Activated CD4-positive, alpha-beta T cell treated with anti-CD3 and anti-CD28 coated beads, Interleukin-2, Interleukin-6, amounts not matched to agents 100 ng/mL and 50 ng/mL, durations not matched to agents 16 hours and 8 hours (primary cell): ENCODE data around the gene SLC16A5.
A peak's percentile ranks its signal among the peaks of the same experiment; 100 is the strongest.
"Not testable (repeated sequence)": the region's sequence is repeated elsewhere in the genome, so short reads cannot be mapped to it uniquely, and the experiment has no call there.

ENCODE experiments used
- DNase-seq: peaks from one replicate; pipeline ENCODE4 v3.0.0-alpha.2; 2020

Gene SLC16A5

GRCh38 chr17:75135946-75136345 is 48.2 kb downstream of the SLC16A5 start:
- DNase-seq: no peak

GRCh38 chr17:75137762-75138161 is 50.0 kb downstream of the SLC16A5 start:
- DNase-seq: not testable (repeated sequence)

DNA sequence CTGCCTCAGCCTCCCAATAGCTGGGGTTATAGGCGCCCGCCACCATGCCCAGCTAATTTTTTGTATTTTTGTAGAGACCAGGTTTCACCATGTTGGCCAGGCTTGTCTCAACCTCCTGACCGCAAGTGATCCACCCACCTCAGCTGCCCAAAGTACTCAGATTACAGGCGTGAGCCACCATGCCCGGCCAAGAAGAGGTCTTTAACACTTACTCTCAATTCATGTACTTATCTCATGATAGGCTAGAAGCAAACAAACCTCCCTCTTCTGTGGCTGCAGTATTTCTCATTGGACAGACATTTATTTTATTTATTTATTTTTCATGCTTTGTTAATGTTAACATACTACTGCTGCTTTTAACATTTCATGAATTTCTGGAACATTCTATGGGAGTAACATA is 50.8 kb downstream of the SLC16A5 start:
- DNase-seq: no peak

DNA sequence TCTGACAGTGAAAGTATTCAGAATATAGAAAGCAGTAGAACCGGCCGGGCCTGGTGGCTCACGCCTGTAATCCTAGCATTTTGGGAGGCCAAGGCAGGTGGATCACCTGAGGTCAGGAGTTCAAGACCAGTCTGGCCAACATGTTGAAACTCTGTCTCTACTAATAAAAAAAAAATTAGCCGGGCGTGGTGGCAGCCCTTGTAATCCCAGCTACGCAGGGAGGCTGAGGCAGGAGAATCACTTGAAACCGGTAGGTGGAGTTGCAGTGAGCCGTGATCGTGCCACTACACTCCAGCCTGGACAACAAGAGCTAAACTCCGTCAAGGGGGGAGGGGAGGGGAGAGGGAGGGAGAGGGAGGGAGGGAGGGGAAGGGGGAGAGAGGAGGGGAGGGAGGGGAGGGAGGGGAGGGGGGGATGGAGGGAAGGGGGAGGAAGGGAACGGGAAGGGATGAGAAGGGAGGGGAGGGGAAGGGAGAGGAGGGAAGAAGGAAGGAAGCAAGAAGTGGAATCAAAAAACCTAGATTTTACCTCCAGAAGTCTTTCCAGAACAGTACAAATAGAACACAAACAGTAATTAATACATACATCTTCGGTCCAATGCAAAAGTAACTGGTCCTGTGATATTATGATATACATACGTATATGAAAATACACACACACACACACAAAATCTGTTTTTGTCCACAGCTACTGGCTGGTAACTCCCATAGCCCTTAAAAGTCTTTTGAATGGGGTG is 54.6 kb downstream of the SLC16A5 start:
- DNase-seq: no peak

GRCh38 chr17:75144816-75145512 is 57.2 kb downstream of the SLC16A5 start:
- DNase-seq: no peak

GRCh38 chr17:75146592-75146991 is 58.8 kb downstream of the SLC16A5 start:
- no peak for DNase-seq

DNA sequence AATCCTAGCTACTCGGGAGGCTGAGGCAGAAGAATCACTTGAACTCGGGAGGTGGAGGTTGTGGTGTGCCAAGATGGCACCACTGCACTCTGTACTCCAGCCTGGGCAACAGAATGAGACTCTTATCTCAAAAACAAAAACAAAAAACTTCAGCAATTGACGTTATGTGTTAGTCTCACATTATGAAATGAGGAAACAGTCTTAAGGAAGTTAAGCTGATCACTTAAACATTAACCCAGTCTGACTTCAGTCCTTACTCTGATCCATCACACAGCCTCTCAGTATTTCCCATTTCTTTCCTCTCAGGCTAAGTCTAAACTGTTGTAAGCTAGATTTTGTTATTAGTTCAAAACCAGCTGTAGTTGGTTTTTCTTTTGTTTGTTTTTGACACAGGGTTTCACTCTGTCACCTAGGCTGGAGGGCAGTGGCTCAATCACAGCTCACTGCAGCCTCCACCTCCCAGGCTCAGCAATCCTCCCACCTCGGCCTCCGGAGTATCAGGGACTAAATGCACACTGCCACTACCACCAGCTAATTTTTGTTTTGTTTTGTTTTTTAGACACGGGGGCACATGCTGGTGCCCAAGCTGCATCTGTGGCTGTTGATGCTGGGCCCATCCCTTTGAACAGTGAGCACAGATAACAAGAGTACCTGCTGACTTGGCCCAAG is 60.3 kb downstream of the SLC16A5 start:
- no peak for DNase-seq

DNA sequence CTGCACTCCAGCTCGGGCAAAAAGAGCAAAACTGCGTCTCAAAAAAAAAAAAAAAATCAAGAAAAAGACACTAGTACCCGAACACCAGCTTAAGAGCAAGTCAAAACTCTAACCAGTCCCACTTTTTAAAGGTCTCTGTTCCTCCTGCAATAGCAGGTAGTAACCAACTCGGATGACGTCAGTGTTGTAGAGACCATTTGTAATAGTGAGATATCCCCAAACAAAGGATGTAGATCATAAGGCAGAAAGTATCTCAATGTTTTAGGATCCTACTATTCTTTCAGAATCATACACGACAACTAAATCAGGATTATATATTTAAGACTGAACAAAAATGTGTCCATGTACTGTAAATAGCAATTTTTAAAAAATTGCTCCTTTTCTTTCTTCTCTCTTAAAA is 64.2 kb downstream of the SLC16A5 start:
- no peak for DNase-seq

- DNase-seq: no peak
Observed at GRCh38 chr17:75152523-75152921, 64.8 kb downstream of the SLC16A5 start.

DNA sequence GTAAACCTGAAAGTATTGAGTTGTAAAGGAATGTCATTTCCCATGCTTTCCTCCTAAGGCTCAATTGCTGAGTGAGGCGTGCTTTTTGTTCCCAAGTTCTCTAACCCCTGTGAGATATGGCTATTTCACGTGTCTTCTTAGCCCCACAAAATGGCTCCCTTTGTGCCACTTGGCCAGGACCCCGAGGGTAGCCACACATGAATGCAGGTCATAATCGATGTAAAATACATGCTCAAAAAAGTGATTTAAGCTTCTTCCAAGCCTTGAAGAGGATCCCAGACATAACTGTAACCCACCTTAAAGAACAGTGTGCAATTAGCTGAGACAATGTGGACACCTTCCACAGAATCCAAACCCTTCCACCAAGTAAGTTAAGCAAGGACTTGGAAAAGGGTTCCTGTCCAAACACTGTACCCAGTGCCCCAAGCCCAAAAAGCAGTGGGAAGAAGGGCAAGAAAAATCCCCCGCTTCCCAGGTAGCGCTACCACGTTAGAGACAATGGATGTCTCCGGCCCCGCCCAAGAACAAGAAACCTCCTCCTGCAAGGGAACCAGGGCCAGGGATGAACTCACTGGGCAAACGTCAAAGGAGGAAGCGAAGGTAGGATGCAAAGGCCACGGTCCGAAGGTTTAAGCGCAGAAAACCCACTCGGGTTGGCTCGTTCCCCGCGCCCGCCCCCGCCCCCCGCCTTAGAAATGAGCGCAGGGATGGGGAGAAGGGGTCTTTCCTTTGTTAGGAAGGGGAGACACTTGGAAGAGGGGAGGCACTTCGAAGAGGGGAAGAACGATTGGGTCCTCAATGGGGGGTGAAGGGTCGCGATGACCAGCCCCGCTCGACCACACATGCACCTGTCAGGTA is 65.4 kb downstream of the SLC16A5 start:
- peak; percentile 64 for DNase-seq

- peak; percentile 47 for DNase-seq
Observed at GRCh38 chr17:75153780-75154194, 66.0 kb downstream of the SLC16A5 start.

- peak; percentile 100 for DNase-seq
Observed at GRCh38 chr17:75154195-75155106, 66.7 kb downstream of the SLC16A5 start, which contains the start of gene JPT1. JPT1 (minus strand) TSS chr17:75154512; CDS start chr17:75154397, 115 bp downstream.

GRCh38 chr17:75155191-75155601 is 67.4 kb downstream of the SLC16A5 start:
- no peak for DNase-seq
